ENCODE measurements around the gene GOLGA6B. TPM values are rescaled to one million over a fixed set of nuclear protein-coding genes. Genes with fewer than 3 reads are reported as not detected.

GOLGA6B gene
- total RNA-seq, 1 experiment from 2014 or later: 0.11 TPM

DNA sequence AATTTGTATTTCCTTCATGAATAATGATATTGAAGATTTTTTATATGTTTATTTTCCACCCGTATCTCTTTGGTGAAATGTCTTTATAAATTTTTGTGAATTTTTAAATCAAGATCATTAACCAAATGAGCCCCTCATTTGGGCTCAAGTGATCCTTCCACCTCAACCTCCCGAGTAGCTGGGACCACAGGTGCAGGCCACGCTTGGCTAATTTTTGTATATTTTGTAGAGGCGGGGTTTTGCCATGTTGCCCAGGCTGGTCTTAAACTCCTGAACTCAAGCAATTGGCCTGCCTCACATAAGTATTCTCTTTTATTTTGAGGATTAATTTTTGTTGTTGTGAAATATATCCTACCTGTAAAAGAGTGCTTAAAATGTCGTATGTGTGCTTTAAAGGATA is 36.4 kb downstream of the GOLGA6B start:
- H3K4me2 ChIP-seq (ENCODE audit: low read length): no peak overlapping the region
- BruUV-seq (replicated peaks): no TSS peak
- no peaks in the 10 kb centered on the region for H3F3A ChIP-seq (ENCODE audit: low read length, unreplicated experiment)
- peaks cover 10% of the 10 kb centered on the region; the same call in 1 of the 2 replicates for H3K79me2 ChIP-seq (ENCODE audit: low read length)
- H3K27ac ChIP-seq (ENCODE audit: low read length): no peak overlapping the region
- H3K4me3 ChIP-seq (ENCODE audit: low read length): no peak overlapping the region
- no peaks in the 10 kb centered on the region for H4K20me1 ChIP-seq (ENCODE audit: low read length)
- H3K9ac ChIP-seq (ENCODE audit: low read length): no peak overlapping the region
- TF ChIP-seq, protein P1, sequence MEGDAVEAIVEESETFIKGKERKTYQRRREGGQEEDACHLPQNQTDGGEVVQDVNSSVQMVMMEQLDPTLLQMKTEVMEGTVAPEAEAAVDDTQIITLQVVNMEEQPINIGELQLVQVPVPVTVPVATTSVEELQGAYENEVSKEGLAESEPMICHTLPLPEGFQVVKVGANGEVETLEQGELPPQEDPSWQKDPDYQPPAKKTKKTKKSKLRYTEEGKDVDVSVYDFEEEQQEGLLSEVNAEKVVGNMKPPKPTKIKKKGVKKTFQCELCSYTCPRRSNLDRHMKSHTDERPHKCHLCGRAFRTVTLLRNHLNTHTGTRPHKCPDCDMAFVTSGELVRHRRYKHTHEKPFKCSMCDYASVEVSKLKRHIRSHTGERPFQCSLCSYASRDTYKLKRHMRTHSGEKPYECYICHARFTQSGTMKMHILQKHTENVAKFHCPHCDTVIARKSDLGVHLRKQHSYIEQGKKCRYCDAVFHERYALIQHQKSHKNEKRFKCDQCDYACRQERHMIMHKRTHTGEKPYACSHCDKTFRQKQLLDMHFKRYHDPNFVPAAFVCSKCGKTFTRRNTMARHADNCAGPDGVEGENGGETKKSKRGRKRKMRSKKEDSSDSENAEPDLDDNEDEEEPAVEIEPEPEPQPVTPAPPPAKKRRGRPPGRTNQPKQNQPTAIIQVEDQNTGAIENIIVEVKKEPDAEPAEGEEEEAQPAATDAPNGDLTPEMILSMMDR (conservative IDR thresholded peaks at IDR 0.05; ENCODE audit: low read depth, low read length): no peak
- TF ChIP-seq EZH2phosphoT487 (IDR thresholded peaks at IDR 0.05; ENCODE audit: borderline replicate concordance, low read length) (no peak), EZH2 (IDR thresholded peaks at IDR 0.05; ENCODE audit: low read length, unreplicated experiment) (no peak)
- no peak overlapping the region for H2AFZ ChIP-seq (ENCODE audit: low read length)
- no peaks in the 10 kb centered on the region for H3K9me3 ChIP-seq (ENCODE audit: low read length)
- CTCF ChIA-PET: no interaction called here
- H3K9me2 ChIP-seq (replicated peaks; ENCODE audit: low read length): no peaks in the 10 kb centered on the region
- H3K4me1 ChIP-seq (ENCODE audit: insufficient read depth, low read length): no peaks in the 10 kb centered on the region
- POLR2A ChIA-PET (ENCODE audit: unreplicated experiment): no interaction called here
- DNase-seq (no peak), ATAC-seq (no peak)
- H3K36me3 ChIP-seq (ENCODE audit: low read depth, low read length): no peaks in the 10 kb centered on the region
- intact Hi-C loops (cut with micrococcal nuclease): no loop called here
- H3K27me3 ChIP-seq (ENCODE audit: low read length): no peaks in the 10 kb centered on the region

DNA sequence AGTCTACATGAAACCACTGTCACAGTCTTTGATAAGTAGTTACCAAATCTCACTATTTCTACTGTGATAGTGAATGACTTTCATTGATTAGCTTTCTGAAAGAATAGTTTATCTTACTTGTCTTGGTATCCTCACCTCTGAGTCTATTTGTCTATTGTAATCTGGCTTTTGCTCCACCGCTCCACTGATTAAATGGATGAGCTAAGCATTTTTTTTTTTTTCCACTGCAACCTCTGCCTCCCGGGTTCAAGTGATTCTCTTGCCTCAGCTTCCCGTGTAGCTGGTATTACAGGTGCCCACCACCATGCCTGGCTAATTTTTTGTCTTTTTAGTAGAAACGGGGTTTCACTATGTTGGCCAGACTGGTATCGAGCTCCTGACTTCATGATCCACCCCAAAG is 44.4 kb downstream of the GOLGA6B start:
- CTCF ChIA-PET: no interaction called here
- no peak for ATAC-seq
- Histone ChIP-seq H2AFZ (ENCODE audit: low read length) (no peak overlapping the region), H3K27ac (ENCODE audit: low read length) (no peak overlapping the region), H3K9me3 (ENCODE audit: low read length) (no peaks in the 10 kb centered on the region), H3K4me3 (ENCODE audit: low read length) (no peak overlapping the region), H3K27me3 (ENCODE audit: low read length) (no peaks in the 10 kb centered on the region), H3K4me2 (ENCODE audit: low read length) (no peak overlapping the region), H3K36me3 (ENCODE audit: low read depth, low read length) (no peaks in the 10 kb centered on the region), H3K9ac (ENCODE audit: low read length) (no peak overlapping the region), H4K20me1 (ENCODE audit: low read length) (no peaks in the 10 kb centered on the region), H3K4me1 (ENCODE audit: insufficient read depth, low read length) (no peaks in the 10 kb centered on the region), H3K79me2 (ENCODE audit: low read length) (no peaks in the 10 kb centered on the region), H3F3A (ENCODE audit: low read length, unreplicated experiment) (no peaks in the 10 kb centered on the region), H3K9me2 (replicated peaks; ENCODE audit: low read length) (no peaks in the 10 kb centered on the region)
- DNase-seq: no peak
- intact Hi-C loops (cut with micrococcal nuclease): no loop called here
- TF ChIP-seq EZH2phosphoT487 (IDR thresholded peaks at IDR 0.05; ENCODE audit: borderline replicate concordance, low read length) (no peak), EZH2 (IDR thresholded peaks at IDR 0.05; ENCODE audit: low read length, unreplicated experiment) (no peak)
- TF ChIP-seq, protein P1 (conservative IDR thresholded peaks at IDR 0.05; ENCODE audit: low read depth, low read length): no peak
- no TSS peak for BruUV-seq (replicated peaks)
- POLR2A ChIA-PET (ENCODE audit: unreplicated experiment): no interaction called here

DNA sequence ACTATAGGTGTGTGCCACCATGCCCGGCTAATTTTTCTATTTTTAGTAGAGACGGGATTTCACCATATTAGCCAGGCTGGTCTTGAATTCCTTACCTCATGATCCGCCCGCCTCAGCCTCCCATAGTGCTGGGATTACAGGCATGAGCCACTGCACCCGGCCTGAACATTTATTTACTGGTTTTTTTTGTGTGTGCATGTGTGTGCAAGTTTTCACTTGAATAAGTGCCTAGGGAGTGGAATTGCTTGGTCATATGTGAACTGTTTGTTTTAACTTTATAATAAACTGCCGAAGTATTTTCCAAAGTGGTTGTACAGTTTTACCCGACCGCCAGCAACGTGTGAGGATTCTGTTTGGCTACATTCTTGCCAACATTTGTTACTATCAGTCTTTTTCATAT is 45.6 kb downstream of the GOLGA6B start:
- no peaks in the 10 kb centered on the region for H3K9me2 ChIP-seq (replicated peaks; ENCODE audit: low read length)
- no peak overlapping the region for H3K4me3 ChIP-seq (ENCODE audit: low read length)
- POLR2A ChIA-PET (ENCODE audit: unreplicated experiment): no interaction called here
- H3K4me1 ChIP-seq (ENCODE audit: insufficient read depth, low read length): no peaks in the 10 kb centered on the region
- no peak for TF ChIP-seq EZH2 (IDR thresholded peaks at IDR 0.05; ENCODE audit: low read length, unreplicated experiment)
- no peak for TF ChIP-seq EZH2phosphoT487 (IDR thresholded peaks at IDR 0.05; ENCODE audit: borderline replicate concordance, low read length)
- TF ChIP-seq, protein P1 (conservative IDR thresholded peaks at IDR 0.05; ENCODE audit: low read depth, low read length): no peak
- H3K27me3 ChIP-seq (ENCODE audit: low read length): no peaks in the 10 kb centered on the region
- CTCF ChIA-PET: interaction anchor here (0.6 kb wide), 1 partner anchor 22 kb away, joined by 3 read pairs; no protein-coding TSS in a partner anchor
- H3K79me2 ChIP-seq (ENCODE audit: low read length): no peaks in the 10 kb centered on the region
- H2AFZ ChIP-seq (ENCODE audit: low read length): no peak overlapping the region
- DNase-seq: no peak
- H3F3A ChIP-seq (ENCODE audit: low read length, unreplicated experiment): no peaks in the 10 kb centered on the region
- no peak overlapping the region for H3K27ac ChIP-seq (ENCODE audit: low read length)
- ATAC-seq: no peak
- BruUV-seq (replicated peaks): no TSS peak
- no peak overlapping the region for H3K9ac ChIP-seq (ENCODE audit: low read length)
- H3K9me3 ChIP-seq (ENCODE audit: low read length): no peaks in the 10 kb centered on the region
- H3K36me3 ChIP-seq (ENCODE audit: low read depth, low read length): no peaks in the 10 kb centered on the region
- no peaks in the 10 kb centered on the region for H4K20me1 ChIP-seq (ENCODE audit: low read length)
- no peak overlapping the region for H3K4me2 ChIP-seq (ENCODE audit: low read length)
- intact Hi-C loops (cut with micrococcal nuclease): no loop called here

All from PC-3 (cell line).